Inferior parietal cortex (tissue), 1 donor: Measurements from ENCODE around the gene HRNR.
"Not testable (repeated sequence)": the region's sequence is repeated elsewhere in the genome, so short reads cannot be mapped to it uniquely, and the experiment has no call there.

Experiments used
- DNase-seq: peaks from one replicate; pipeline ENCODE4 v3.0.0-alpha.2; 2016; ENCODE audit errors: extremely low spot score

HRNR gene

GRCh38 chr1:152224093-152224492 is at the start of gene HRNR:
Gene HRNR, minus strand, starts transcription at chr1:152224193. Its CDS starts 940 bp downstream, at chr1:152223253.
- no peak for DNase-seq

DNA sequence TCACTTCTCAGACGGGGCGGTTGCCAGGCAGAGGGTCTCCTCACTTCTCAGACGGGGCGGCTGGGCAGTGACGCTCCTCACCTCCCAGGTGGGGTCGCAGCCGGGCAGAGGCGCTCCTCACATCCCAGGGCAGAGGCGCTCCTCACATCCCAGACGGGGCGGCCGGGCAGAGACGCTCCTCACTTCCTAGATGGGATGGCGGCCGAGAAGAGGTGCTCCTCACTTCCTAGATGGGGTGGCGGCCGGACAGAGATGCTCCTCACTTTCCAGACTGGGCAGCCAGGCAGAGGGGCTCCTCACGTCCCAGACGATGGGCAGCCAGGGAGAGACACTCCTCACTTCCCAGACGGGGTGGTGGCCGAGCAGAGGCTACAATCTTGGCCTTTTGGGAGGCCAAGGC is 32.4 kb upstream of the HRNR start:
- DNase-seq = not testable (repeated sequence)

GRCh38 chr1:152252157-152252556 is 28.2 kb upstream of the HRNR start:
- DNase-seq = no peak

DNA sequence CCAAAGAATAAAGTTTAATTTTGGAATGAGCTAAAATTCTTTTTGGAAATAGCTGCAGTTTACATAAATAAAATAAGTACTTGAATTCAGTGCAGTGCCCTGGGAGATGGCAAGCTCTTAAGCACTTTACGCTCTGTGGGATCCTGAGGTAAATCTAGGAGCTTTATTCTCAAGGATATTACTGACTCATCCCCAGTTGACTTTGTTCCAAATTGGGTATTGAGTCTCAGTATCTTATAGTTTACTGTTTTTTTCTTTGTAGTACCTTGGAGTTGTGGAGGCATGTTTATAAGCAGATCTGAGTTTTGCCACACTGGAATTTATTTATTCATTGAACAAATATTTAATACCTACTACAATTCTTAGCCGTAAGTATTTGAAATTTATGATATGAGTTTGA is 27.4 kb upstream of the HRNR start:
- no peak for DNase-seq

- DNase-seq = no peak
Observed at GRCh38 chr1:152247316-152247715, 23.3 kb upstream of the HRNR start.

- DNase-seq = no peak
Observed at GRCh38 chr1:152244576-152245273, 20.7 kb upstream of the HRNR start.

DNA sequence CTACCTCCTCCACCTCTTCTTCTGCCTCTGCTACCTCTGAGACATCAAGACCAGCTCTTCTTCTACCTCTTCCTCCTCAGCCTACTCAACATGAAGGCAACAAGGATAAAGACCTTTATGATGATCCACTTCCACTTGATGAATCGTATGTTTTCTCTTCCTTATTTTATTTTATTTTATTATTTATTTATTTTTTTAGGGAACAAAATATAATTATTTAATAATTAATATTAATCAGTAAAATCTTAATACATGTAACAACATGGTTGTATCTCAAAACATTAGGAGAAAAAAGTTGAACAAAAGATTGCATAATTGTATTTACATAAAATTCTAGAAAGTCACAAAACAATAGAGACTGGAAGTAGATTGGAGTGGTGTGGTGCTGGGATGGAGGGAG is 13.1 kb upstream of the HRNR start:
- no peak for DNase-seq

GRCh38 chr1:152228831-152229230 is 4.8 kb upstream of the HRNR start:
- DNase-seq = no peak

GRCh38 chr1:152227310-152227928 is 3.4 kb upstream of the HRNR start:
- peak; percentile 3 for DNase-seq

DNA sequence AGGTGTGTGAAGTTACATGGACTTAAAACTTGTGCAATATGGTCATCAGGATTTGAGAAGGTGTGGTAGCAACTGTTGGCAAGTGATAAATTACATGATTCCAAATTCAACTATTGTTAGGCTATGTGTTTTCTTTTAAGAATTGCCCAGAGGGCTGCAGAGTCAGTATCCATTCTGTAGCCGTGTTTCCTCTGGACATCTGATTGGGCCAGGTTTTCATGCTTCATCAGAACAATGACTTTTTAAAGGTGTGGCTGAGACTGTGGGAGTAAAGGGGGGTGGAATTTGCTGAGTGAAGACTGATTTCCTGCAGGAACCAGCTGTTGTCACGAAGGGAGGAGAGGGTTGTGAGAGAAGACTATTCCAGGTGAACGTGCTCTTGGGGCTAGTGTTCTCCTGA is 1.7 kb upstream of the HRNR start:
- DNase-seq = no peak

GRCh38 chr1:152220166-152221163 is 3.5 kb downstream of the HRNR start:
- DNase-seq = no peak

DNA sequence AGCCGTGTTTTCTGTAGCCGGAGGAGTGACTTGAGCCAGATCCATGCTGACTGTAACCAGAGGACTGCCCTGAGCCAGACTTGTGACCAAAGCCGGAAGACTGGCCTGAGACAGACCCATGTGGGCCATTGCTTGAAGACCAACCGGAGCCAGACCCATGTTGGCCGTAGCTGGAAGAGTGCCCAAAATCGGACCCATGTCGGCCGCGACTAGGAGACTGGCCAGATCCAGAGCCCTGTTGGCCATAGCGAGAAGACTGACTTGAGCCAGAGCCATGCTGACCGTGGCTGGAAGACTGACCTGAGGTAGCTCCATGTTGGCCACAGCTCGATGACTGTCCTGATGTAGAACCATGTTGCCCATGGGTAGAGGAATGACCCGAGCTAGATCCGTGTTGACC is 4.6 kb downstream of the HRNR start:
- not testable (repeated sequence) for DNase-seq

- no peak for DNase-seq
Observed at GRCh38 chr1:152218762-152219436, 5.1 kb downstream of the HRNR start.

DNA sequence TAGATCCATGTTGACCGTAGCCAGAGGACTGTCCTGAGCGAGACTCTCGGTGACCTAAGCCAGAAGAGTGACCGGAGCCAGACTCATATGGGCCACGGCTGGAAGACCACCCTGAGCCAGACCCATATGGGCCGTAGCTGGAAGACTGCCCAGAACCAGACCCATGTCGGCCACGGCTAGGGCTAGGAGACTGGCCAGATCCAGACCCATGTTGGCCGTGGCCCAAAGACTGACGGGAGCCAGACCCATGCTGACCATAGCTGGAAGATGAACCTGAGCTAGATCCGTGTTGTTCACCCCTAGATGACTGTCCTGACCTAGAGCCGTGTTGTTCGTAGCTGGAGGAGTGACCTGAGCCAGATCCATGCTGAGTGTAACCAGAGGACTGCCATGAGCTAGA is 8.4 kb downstream of the HRNR start:
- DNase-seq = not testable (repeated sequence)

GRCh38 chr1:152214911-152215310 is 9.1 kb downstream of the HRNR start:
- DNase-seq = not testable (repeated sequence)

GRCh38 chr1:152198982-152199381 is 25.0 kb downstream of the HRNR start:
- no peak for DNase-seq

DNA sequence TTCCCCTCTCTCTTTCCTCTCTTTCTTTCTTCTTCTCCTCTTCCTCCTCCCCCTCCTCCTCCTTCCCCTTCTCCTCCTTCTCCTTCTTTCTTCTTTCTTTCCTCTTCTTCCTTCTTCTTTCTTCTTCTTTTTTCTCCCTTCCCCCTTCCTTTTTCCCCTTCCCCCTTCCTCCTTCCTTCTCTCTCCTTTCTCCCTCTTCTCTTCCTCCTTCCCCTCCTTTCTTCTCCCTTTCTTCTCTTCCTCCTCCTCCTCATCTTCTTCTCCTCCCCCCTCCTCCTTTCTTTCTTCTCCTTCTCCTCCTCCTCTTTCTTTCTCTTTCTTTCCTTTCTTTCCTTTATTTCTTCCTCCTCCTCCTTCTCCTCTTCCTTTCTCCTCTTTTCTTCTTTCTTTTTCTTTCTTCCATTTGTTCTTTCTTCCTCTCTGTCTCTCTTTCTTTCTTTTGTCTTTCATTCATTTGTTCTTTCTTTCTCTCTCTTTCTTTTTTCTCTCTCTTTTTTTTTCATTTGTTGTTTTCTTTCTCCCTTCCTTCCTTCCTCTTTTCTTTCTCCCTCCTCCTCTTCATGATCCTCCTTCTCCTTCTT is 26.5 kb downstream of the HRNR start:
- DNase-seq = no peak

- no peak for DNase-seq
Observed at GRCh38 chr1:152191711-152192110, 32.3 kb downstream of the HRNR start.

GRCh38 chr1:152191260-152191659 is 32.7 kb downstream of the HRNR start:
- DNase-seq = no peak

DNA sequence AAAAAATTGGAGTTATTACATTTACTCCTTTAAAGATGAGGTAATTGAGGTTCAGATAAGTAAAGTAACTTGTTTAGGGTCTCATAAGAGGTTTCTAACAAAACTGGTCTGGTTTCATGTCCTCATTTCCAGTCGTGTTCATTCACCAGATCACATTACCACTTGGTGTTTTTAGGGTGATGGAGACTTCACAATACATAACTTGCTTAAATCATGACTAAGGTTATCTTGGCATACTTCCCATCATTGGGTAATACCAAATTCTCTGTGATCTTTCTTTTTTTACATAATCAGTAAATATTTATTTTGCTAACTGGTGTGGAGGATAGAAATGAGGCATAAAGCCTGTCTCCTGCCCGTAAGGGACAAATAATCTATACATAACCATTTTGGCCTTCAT is 33.4 kb downstream of the HRNR start:
- no peak for DNase-seq

- DNase-seq = peak; percentile 62
Observed at GRCh38 chr1:152189657-152190442, 34.1 kb downstream of the HRNR start.
